ENCODE results near the gene PGRMC1.

The PGRMC1 gene

DNA sequence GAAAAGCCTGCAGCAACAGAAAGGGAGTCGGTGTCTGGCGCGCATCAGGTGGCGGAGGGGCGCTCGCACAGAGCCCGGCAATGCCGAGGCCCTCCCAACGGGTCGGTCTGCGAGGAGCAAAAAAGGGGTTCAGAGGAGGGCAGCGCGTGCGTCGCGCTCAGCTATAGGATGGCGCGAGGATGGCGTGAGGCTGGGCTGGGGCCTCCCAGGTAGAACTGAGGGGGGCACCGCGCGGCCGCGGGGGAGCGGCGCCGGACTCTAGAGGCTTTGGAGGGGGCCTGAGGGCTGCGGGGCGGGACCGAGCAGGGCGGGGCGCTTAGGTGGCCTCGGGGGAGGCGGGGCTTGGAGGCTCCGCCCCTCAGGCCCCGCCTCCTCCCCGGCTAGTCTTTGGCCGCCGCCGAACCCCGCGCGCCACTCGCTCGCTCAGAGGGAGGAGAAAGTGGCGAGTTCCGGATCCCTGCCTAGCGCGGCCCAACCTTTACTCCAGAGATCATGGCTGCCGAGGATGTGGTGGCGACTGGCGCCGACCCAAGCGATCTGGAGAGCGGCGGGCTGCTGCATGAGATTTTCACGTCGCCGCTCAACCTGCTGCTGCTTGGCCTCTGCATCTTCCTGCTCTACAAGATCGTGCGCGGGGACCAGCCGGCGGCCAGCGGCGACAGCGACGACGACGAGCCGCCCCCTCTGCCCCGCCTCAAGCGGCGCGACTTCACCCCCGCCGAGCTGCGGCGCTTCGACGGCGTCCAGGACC lies at the start of gene PGRMC1 (continued):
- TF ChIP-seq FEZF1 (tag by site-specific recombination; IDR thresholded peaks at IDR 0.05): no peak
- TF ChIP-seq ZNF768 (tag by site-specific recombination; IDR thresholded peaks at IDR 0.05): no peak
- TF ChIP-seq, protein P1, sequence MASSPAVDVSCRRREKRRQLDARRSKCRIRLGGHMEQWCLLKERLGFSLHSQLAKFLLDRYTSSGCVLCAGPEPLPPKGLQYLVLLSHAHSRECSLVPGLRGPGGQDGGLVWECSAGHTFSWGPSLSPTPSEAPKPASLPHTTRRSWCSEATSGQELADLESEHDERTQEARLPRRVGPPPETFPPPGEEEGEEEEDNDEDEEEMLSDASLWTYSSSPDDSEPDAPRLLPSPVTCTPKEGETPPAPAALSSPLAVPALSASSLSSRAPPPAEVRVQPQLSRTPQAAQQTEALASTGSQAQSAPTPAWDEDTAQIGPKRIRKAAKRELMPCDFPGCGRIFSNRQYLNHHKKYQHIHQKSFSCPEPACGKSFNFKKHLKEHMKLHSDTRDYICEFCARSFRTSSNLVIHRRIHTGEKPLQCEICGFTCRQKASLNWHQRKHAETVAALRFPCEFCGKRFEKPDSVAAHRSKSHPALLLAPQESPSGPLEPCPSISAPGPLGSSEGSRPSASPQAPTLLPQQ (tag by site-specific recombination; IDR thresholded peaks at IDR 0.05): no peak
- TF ChIP-seq ZNF670 (tag by site-specific recombination; IDR thresholded peaks at IDR 0.05; ENCODE audit: low read depth): no peak
- TF ChIP-seq ZNF223 (tag by site-specific recombination; IDR thresholded peaks at IDR 0.05): no peak
- no peak for TF ChIP-seq ZBTB7A (tag by site-specific recombination; IDR thresholded peaks at IDR 0.05; ENCODE audit: low read depth)
- TF ChIP-seq ZNF324 (tag by site-specific recombination; IDR thresholded peaks at IDR 0.05): no peak
- TF ChIP-seq, protein P2, sequence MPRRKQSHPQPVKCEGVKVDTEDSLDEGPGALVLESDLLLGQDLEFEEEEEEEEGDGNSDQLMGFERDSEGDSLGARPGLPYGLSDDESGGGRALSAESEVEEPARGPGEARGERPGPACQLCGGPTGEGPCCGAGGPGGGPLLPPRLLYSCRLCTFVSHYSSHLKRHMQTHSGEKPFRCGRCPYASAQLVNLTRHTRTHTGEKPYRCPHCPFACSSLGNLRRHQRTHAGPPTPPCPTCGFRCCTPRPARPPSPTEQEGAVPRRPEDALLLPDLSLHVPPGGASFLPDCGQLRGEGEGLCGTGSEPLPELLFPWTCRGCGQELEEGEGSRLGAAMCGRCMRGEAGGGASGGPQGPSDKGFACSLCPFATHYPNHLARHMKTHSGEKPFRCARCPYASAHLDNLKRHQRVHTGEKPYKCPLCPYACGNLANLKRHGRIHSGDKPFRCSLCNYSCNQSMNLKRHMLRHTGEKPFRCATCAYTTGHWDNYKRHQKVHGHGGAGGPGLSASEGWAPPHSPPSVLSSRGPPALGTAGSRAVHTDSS (tag by site-specific recombination; IDR thresholded peaks at IDR 0.05): no peak
- peak; percentile 54; the same call in 1 of the 2 replicates for TF ChIP-seq OVOL3 (tag by site-specific recombination; IDR thresholded peaks at IDR 0.05)
- no peak for TF ChIP-seq ZSCAN23 (tag by site-specific recombination; IDR thresholded peaks at IDR 0.05)
- TF ChIP-seq, protein P3, sequence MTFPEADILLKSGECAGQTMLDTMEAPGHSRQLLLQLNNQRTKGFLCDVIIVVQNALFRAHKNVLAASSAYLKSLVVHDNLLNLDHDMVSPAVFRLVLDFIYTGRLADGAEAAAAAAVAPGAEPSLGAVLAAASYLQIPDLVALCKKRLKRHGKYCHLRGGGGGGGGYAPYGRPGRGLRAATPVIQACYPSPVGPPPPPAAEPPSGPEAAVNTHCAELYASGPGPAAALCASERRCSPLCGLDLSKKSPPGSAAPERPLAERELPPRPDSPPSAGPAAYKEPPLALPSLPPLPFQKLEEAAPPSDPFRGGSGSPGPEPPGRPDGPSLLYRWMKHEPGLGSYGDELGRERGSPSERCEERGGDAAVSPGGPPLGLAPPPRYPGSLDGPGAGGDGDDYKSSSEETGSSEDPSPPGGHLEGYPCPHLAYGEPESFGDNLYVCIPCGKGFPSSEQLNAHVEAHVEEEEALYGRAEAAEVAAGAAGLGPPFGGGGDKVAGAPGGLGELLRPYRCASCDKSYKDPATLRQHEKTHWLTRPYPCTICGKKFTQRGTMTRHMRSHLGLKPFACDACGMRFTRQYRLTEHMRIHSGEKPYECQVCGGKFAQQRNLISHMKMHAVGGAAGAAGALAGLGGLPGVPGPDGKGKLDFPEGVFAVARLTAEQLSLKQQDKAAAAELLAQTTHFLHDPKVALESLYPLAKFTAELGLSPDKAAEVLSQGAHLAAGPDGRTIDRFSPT (tag by site-specific recombination; IDR thresholded peaks at IDR 0.05): 0 out of 2 replicates have a peak, but pooled peaks have one; percentile 22
- TF ChIP-seq, protein P4, sequence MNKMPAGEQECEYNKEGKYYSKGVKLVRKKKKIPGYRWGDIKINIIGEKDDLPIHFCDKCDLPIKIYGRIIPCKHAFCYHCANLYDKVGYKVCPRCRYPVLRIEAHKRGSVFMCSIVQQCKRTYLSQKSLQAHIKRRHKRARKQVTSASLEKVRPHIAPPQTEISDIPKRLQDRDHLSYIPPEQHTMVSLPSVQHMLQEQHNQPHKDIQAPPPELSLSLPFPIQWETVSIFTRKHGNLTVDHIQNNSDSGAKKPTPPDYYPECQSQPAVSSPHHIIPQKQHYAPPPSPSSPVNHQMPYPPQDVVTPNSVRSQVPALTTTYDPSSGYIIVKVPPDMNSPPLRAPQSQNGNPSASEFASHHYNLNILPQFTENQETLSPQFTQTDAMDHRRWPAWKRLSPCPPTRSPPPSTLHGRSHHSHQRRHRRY (tag by site-specific recombination; IDR thresholded peaks at IDR 0.05): no peak
- TF ChIP-seq ZNF544 (tag by site-specific recombination; IDR thresholded peaks at IDR 0.05): no peak
- TF ChIP-seq, protein P5, sequence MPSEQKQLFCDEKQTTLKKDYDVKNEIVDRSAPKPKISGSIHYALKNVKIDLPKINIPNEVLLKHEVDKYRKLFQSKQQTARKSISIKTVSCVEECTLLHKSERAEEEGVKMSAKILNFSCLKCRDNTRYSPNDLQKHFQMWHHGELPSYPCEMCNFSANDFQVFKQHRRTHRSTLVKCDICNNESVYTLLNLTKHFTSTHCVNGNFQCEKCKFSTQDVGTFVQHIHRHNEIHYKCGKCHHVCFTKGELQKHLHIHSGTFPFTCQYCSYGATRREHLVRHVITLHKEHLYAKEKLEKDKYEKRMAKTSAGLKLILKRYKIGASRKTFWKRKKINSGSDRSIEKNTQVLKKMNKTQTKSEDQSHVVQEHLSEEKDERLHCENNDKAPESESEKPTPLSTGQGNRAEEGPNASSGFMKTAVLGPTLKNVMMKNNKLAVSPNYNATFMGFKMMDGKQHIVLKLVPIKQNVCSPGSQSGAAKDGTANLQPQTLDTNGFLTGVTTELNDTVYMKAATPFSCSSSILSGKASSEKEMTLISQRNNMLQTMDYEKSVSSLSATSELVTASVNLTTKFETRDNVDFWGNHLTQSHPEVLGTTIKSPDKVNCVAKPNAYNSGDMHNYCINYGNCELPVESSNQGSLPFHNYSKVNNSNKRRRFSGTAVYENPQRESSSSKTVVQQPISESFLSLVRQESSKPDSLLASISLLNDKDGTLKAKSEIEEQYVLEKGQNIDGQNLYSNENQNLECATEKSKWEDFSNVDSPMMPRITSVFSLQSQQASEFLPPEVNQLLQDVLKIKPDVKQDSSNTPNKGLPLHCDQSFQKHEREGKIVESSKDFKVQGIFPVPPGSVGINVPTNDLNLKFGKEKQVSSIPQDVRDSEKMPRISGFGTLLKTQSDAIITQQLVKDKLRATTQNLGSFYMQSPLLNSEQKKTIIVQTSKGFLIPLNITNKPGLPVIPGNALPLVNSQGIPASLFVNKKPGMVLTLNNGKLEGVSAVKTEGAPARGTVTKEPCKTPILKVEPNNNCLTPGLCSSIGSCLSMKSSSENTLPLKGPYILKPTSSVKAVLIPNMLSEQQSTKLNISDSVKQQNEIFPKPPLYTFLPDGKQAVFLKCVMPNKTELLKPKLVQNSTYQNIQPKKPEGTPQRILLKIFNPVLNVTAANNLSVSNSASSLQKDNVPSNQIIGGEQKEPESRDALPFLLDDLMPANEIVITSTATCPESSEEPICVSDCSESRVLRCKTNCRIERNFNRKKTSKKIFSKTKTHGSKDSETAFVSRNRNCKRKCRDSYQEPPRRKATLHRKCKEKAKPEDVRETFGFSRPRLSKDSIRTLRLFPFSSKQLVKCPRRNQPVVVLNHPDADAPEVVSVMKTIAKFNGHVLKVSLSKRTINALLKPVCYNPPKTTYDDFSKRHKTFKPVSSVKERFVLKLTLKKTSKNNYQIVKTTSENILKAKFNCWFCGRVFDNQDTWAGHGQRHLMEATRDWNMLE (tag by site-specific recombination; conservative IDR thresholded peaks at IDR 0.05; ENCODE audit: low read depth): no peak
- TF ChIP-seq, protein P6, sequence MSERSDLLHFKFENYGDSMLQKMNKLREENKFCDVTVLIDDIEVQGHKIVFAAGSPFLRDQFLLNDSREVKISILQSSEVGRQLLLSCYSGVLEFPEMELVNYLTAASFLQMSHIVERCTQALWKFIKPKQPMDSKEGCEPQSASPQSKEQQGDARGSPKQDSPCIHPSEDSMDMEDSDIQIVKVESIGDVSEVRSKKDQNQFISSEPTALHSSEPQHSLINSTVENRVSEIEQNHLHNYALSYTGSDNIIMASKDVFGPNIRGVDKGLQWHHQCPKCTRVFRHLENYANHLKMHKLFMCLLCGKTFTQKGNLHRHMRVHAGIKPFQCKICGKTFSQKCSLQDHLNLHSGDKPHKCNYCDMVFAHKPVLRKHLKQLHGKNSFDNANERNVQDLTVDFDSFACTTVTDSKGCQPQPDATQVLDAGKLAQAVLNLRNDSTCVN (tag by site-specific recombination; optimal IDR thresholded peaks at IDR 0.05): peak; percentile 82
- TF ChIP-seq, protein P7, sequence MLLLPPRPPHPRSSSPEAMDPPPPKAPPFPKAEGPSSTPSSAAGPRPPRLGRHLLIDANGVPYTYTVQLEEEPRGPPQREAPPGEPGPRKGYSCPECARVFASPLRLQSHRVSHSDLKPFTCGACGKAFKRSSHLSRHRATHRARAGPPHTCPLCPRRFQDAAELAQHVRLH (tag by site-specific recombination; IDR thresholded peaks at IDR 0.05): no peak
- TF ChIP-seq, protein P8, sequence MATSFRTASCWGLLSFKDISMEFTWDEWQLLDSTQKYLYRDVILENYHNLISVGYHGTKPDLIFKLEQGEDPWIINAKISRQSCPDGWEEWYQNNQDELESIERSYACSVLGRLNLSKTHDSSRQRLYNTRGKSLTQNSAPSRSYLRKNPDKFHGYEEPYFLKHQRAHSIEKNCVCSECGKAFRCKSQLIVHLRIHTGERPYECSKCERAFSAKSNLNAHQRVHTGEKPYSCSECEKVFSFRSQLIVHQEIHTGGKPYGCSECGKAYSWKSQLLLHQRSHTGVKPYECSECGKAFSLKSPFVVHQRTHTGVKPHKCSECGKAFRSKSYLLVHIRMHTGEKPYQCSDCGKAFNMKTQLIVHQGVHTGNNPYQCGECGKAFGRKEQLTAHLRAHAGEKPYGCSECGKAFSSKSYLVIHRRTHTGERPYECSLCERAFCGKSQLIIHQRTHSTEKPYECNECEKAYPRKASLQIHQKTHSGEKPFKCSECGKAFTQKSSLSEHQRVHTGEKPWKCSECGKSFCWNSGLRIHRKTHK (tag by site-specific recombination; IDR thresholded peaks at IDR 0.05): no peak
- TF ChIP-seq ZFP3 (tag by site-specific recombination; IDR thresholded peaks at IDR 0.05; ENCODE audit: low read depth): no peak
- TF ChIP-seq ZNF10 (tag by site-specific recombination; IDR thresholded peaks at IDR 0.05): peak; percentile 42; the same call in 1 of the 2 replicates
- TF ChIP-seq, protein P9, sequence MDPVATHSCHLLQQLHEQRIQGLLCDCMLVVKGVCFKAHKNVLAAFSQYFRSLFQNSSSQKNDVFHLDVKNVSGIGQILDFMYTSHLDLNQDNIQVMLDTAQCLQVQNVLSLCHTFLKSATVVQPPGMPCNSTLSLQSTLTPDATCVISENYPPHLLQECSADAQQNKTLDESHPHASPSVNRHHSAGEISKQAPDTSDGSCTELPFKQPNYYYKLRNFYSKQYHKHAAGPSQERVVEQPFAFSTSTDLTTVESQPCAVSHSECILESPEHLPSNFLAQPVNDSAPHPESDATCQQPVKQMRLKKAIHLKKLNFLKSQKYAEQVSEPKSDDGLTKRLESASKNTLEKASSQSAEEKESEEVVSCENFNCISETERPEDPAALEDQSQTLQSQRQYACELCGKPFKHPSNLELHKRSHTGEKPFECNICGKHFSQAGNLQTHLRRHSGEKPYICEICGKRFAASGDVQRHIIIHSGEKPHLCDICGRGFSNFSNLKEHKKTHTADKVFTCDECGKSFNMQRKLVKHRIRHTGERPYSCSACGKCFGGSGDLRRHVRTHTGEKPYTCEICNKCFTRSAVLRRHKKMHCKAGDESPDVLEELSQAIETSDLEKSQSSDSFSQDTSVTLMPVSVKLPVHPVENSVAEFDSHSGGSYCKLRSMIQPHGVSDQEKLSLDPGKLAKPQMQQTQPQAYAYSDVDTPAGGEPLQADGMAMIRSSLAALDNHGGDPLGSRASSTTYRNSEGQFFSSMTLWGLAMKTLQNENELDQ (tag by site-specific recombination; IDR thresholded peaks at IDR 0.05; ENCODE audit: low read depth): no peak
- TF ChIP-seq BCL11A (tag by site-specific recombination; IDR thresholded peaks at IDR 0.05; ENCODE audit: low read depth): no peak
